Measurements from ENCODE around the gene ERI2. TPM values are rescaled to one million over a fixed set of nuclear protein-coding genes. Genes with fewer than 3 reads are reported as not detected.
A peak's percentile ranks its signal among the peaks of the same experiment; 100 is the strongest.
"Not testable (repeated sequence)": the region's sequence is repeated elsewhere in the genome, so short reads cannot be mapped to it uniquely, and the experiment has no call there.

Gene ERI2
- total and polyA plus RNA-seq, 2 donors = 12.5 to 45.6 TPM

DNA sequence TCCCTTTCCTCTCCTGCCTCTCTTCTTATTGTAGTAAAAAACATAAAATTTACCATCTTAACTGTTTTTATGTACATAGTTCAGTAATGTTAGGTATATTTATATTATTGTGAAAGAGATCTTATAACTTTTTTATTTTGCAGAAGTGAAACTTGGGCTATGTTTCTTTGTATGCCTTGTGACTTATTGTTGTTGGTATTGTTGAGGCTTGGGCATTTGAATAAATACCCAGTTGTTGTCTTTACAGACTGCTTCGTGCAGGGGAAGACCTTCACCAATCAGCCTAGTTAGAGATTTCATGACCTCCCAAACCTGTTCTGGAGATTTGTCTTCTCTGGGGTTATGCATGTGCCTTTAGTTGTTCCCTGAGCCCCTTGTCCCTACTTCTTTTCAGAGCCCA lies 32.0 kb upstream of the ERI2 start:
- peaks cover 2% of the 10 kb centered on the region for H3K36me3 ChIP-seq (ENCODE audit: insufficient read depth)
- H3K27ac ChIP-seq (ENCODE audit: low read depth) = no peak overlapping the region
- no peak overlapping the region for H3K4me3 ChIP-seq (ENCODE audit: low read depth, low read length)
- H3K4me1 ChIP-seq (ENCODE audit: insufficient read depth) = no peaks in the 10 kb centered on the region
- no peak for DNase-seq (ENCODE audit: extremely low spot score)
- 90% methylated on average over 1 of the region's 1 CpG for WGBS

- 67% methylated on average over 2 of the region's 2 CpGs for WGBS
- H3K4me1 ChIP-seq (ENCODE audit: insufficient read depth) = no peaks in the 10 kb centered on the region
- H3K36me3 ChIP-seq (ENCODE audit: insufficient read depth) = peaks cover 2% of the 10 kb centered on the region
- no peak overlapping the region for H3K4me3 ChIP-seq (ENCODE audit: low read depth, low read length)
- H3K27ac ChIP-seq (ENCODE audit: low read depth) = no peak overlapping the region
- DNase-seq (ENCODE audit: extremely low spot score) = no peak
Observed at GRCh38 chr16:20833086-20833485, 26.8 kb upstream of the ERI2 start.

DNA sequence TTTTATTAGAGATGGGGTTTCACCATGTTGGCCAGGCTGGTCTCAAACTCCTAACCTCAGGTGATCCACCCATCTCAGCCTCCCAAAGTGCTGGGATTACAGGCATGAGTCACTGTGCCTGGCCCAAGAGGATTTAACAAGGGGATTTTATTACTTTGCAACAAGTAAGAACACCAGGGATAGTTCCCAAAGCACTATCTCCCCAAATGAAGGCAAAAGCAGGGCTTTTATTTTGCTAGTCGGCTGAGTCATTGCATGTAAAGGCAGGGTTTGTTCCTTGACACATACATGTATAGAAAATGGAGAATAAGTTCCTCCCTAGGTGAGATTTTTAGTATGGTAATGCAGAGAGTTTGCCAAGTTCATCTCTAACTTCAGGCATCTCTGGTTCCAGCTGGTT lies 24.1 kb upstream of the ERI2 start:
- DNase-seq (ENCODE audit: extremely low spot score) = no peak
- Histone ChIP-seq H3K4me1 (ENCODE audit: insufficient read depth) (no peaks in the 10 kb centered on the region), H3K27ac (ENCODE audit: low read depth) (no peak overlapping the region), H3K36me3 (ENCODE audit: insufficient read depth) (no peaks in the 10 kb centered on the region), H3K4me3 (ENCODE audit: low read depth, low read length) (no peak overlapping the region)
- WGBS = 61% methylated on average over 1 of the region's 1 CpG

GRCh38 chr16:20829536-20829935 lies 23.3 kb upstream of the ERI2 start:
- 83% methylated on average over 1 of the region's 1 CpG for WGBS
- H3K27ac ChIP-seq (ENCODE audit: low read depth) = no peak overlapping the region
- H3K4me1 ChIP-seq (ENCODE audit: insufficient read depth) = no peaks in the 10 kb centered on the region
- H3K36me3 ChIP-seq (ENCODE audit: insufficient read depth) = no peaks in the 10 kb centered on the region
- no peak for DNase-seq (ENCODE audit: extremely low spot score)
- no peak overlapping the region for H3K4me3 ChIP-seq (ENCODE audit: low read depth, low read length)

DNA sequence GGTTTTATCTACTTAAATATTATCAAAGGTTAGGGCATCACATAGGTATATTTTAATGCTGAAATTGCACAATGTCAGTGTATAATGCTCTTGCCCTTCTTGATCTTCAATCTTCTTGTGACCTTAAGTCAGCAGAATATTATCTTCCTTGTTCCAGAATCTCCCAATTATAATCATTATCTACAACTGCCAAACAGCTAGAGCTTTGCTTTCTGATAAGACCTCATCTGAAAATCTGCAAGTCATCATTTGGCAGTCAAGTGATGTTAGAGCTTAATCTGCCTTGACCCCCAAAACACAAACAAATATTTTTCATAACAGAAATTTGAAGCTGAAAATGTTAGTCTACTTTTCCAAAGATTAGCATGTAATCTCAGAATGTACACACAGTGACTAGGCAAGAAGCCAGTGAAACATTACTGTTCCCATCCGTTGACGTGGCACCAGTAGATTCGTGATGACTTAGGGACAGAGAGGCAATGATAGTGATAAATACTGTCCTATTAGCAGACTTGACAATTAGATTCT lies 19.8 kb upstream of the ERI2 start:
- WGBS = 25% methylated on average over 3 of the region's 3 CpGs
- H3K4me3 ChIP-seq (ENCODE audit: low read depth, low read length) = no peak overlapping the region
- no peak overlapping the region for H3K27ac ChIP-seq (ENCODE audit: low read depth)

DNA sequence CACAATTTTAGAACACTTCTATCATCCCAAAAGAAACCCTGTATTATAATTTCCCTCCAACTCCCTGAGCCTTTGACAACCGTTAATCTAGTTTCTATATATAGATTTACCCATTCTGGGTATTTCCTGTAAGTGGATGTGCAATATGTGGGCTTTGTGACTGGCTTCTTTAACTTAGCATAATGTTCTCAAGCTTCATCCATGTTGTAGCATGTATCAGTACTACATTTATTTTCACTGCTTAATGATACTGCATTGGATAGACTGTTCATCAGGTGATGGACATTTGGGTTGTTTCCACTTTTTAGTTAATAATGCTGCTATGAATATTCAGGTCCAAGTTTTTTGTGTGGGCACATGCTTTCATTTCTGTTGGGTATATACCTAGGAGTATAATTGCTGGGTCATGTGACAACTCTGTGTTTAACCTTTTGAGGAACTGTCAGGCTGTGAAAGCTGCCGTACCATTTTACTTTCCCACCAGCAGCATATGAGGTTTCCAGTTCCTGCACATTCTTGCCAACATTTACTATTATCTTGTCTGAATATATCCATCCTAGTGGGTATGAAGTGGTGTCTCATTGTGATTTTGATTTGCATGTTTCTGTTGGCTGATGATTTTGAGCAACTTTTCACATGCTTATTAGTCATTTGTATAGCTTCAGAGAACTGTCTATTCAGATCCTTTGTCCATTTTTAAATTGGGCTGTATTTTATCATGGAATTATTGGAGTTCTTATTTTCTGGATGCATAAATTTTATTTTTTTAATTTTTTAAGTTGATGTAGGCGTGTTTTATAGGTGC lies 16.5 kb upstream of the ERI2 start:
- Histone ChIP-seq H3K36me3 (ENCODE audit: insufficient read depth) (no peaks in the 10 kb centered on the region), H3K4me3 (ENCODE audit: low read depth, low read length) (no peak overlapping the region), H3K27ac (ENCODE audit: low read depth) (no peak overlapping the region), H3K4me1 (ENCODE audit: insufficient read depth) (no peaks in the 10 kb centered on the region)
- 83% methylated on average over 3 of the region's 3 CpGs for WGBS
- DNase-seq (ENCODE audit: extremely low spot score) = no peak

More for the DNA sequence above, 19.8 kb upstream of the ERI2 start:
- Histone ChIP-seq H3K4me1 (ENCODE audit: insufficient read depth) (no peaks in the 10 kb centered on the region), H3K36me3 (ENCODE audit: insufficient read depth) (no peaks in the 10 kb centered on the region)
- DNase-seq (ENCODE audit: extremely low spot score) = no peak

DNA sequence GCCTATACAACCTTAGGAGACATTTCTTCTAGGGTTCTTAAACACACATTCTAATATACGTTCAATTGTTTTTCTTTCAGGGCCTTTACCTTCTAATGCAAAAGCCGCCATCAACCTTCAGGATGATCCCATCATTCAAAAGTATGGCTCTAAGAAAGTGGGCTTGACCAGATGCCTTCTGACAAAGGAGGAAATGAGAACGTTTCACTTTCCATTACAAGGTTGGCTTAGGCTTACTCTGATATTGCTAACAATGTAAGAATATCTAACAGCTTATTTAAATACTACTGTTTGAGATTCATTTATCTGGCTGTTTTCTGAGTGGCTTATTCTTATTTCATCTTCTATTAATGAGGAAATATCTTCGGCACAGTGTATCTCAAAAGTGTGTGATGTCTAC lies 15.4 kb upstream of the ERI2 start:
- no peaks in the 10 kb centered on the region for H3K36me3 ChIP-seq (ENCODE audit: insufficient read depth)
- 90% methylated on average over 4 of the region's 4 CpGs for WGBS

DNA sequence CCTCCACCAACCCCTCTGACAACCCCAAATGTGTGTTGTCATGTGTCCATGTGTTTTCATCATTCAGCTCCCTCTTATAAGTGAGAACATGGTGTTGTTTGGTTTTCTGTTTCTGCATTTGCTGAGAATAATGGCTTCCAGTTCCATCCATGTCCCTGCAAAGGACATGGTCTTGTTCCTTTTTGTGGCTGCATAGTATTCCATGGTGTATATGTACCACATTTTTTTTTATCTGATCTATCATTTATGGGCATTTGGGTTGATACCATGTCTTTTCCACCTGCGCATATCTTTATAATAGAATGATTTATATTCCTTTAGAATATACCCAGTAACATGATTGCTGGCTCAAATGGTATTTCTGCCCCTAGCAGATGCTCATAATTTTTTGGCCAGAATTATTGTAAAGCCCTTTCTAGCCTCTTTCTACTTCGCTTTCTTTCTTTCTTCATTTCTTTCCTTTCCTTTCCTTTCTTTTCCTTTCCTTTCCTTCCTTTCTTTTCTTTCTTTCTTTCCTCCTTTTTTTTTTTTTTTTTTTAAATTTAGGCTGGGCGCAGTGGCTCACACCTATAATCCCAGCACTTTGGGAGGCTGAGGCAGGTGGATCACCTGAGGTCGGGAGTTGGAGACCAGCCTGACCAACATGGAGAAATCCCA lies 12.8 kb upstream of the ERI2 start:
- H3K4me1 ChIP-seq (ENCODE audit: insufficient read depth) = no peaks in the 10 kb centered on the region
- no peak overlapping the region for H3K4me3 ChIP-seq (ENCODE audit: low read depth, low read length)
- DNase-seq (ENCODE audit: extremely low spot score) = no peak
- peaks cover 1% of the 10 kb centered on the region for H3K36me3 ChIP-seq (ENCODE audit: insufficient read depth)
- H3K27ac ChIP-seq (ENCODE audit: low read depth) = no peak overlapping the region
- 98% methylated on average over 4 of the region's 4 CpGs for WGBS

More for the DNA sequence above, 15.4 kb upstream of the ERI2 start:
- H3K27ac ChIP-seq (ENCODE audit: low read depth) = no peak overlapping the region
- no peaks in the 10 kb centered on the region for H3K4me1 ChIP-seq (ENCODE audit: insufficient read depth)
- no peak for DNase-seq (ENCODE audit: extremely low spot score)
- H3K4me3 ChIP-seq (ENCODE audit: low read depth, low read length) = no peak overlapping the region

GRCh38 chr16:20814784-20815183 lies 8.5 kb upstream of the ERI2 start:
- H3K4me1 ChIP-seq (ENCODE audit: insufficient read depth) = no peaks in the 10 kb centered on the region
- no peak overlapping the region for H3K4me3 ChIP-seq (ENCODE audit: low read depth, low read length)
- 80% methylated on average over 4 of the region's 4 CpGs for WGBS
- H3K27ac ChIP-seq (ENCODE audit: low read depth) = no peak overlapping the region
- H3K36me3 ChIP-seq (ENCODE audit: insufficient read depth) = peaks cover 1% of the 10 kb centered on the region
- DNase-seq (ENCODE audit: extremely low spot score) = no peak

DNA sequence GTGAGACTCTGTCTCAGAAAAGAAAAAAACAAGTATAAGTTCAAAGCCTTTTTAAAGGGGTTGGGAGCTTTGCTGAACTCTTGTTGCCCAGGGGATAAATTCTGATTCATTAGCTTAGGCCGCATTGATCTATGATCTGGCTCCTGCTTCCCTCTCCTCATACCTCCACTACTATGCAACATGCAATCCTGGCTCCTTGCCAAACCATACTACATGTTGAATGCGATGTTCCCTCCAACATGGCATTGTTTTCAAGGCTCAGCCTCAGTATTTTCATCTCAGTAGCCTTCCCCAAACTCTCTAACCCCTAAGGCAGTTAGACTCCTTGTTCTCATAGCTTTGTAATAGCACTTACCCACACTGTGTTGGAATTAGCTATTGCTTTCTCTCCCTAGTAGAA lies 6.2 kb upstream of the ERI2 start:
- DNase-seq (ENCODE audit: extremely low spot score) = no peak
- no peaks in the 10 kb centered on the region for H3K4me1 ChIP-seq (ENCODE audit: insufficient read depth)
- H3K27ac ChIP-seq (ENCODE audit: low read depth) = no peak overlapping the region
- peaks cover 1% of the 10 kb centered on the region for H3K36me3 ChIP-seq (ENCODE audit: insufficient read depth)
- no peak overlapping the region for H3K4me3 ChIP-seq (ENCODE audit: low read depth, low read length)
- 85% methylated on average over 2 of the region's 2 CpGs for WGBS

GRCh38 chr16:20811889-20812439 lies 5.7 kb upstream of the ERI2 start:
- Histone ChIP-seq H3K4me1 (ENCODE audit: insufficient read depth) (no peaks in the 10 kb centered on the region), H3K4me3 (ENCODE audit: low read depth, low read length) (no peak overlapping the region), H3K36me3 (ENCODE audit: insufficient read depth) (peaks cover 1% of the 10 kb centered on the region), H3K27ac (ENCODE audit: low read depth) (no peak overlapping the region)
- WGBS = 92% methylated on average over 10 of the region's 10 CpGs
- DNase-seq (ENCODE audit: extremely low spot score) = no peak

DNA sequence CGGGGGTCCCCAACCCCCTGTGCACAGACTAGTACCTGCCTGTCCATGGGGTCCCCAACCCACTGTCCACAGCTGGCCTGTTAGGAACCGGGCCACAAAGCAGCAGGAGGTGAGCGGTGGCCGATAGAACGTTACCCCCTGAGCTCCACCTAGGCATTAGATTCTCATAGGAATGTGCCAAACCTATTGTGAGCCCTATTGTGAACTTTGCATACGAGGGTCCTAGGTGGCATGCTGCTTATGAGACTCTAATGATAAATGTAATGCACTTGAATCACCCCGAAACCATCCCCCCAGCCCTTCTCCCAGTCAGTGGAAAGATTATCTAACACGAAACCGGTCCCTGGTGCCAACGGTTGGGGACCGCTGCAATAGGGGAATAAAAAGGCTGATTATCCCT lies 1.6 kb upstream of the ERI2 start:
- DNase-seq (ENCODE audit: extremely low spot score) = no peak
- H3K27ac ChIP-seq (ENCODE audit: low read depth) = no peak overlapping the region
- 92% methylated on average over 11 of the region's 11 CpGs for WGBS
- no peak overlapping the region for H3K4me3 ChIP-seq (ENCODE audit: low read depth, low read length)
- H3K4me1 ChIP-seq (ENCODE audit: insufficient read depth) = no peaks in the 10 kb centered on the region
- no peaks in the 10 kb centered on the region for H3K36me3 ChIP-seq (ENCODE audit: insufficient read depth)

GRCh38 chr16:20805684-20806167 lies 546 bp downstream of the ERI2 start:
- H3K4me3 ChIP-seq (ENCODE audit: low read depth, low read length) = peak overlapping the region; percentile 68
- 8% methylated on average over 12 of the region's 12 CpGs for WGBS
- not testable (repeated sequence) for DNase-seq (ENCODE audit: extremely low spot score)

More at GRCh38 chr16:20805684-20806167, 546 bp downstream of the ERI2 start:
- not testable (repeated sequence) for H3K4me1 ChIP-seq (ENCODE audit: insufficient read depth); H3K36me3 ChIP-seq (ENCODE audit: insufficient read depth)
- peak overlapping the region; percentile 88 for H3K27ac ChIP-seq (ENCODE audit: low read depth)

Data from urinary bladder (tissue), 4 donors.